HL-60/S4 treated with retinoic acid at 250 ng/mL for 4 days and 3 days (cell line): ENCODE results near the gene UGGT2.

ENCODE experiments used
- in situ Hi-C: fragments of 300-500 bp; cut with MboI; formaldehyde crosslinking; loops from 2 replicates; pipeline ENCODE4 v1.7.0; 2022; ENCODE audit warnings: low sequenced_read_pairs

UGGT2 gene, protein sequence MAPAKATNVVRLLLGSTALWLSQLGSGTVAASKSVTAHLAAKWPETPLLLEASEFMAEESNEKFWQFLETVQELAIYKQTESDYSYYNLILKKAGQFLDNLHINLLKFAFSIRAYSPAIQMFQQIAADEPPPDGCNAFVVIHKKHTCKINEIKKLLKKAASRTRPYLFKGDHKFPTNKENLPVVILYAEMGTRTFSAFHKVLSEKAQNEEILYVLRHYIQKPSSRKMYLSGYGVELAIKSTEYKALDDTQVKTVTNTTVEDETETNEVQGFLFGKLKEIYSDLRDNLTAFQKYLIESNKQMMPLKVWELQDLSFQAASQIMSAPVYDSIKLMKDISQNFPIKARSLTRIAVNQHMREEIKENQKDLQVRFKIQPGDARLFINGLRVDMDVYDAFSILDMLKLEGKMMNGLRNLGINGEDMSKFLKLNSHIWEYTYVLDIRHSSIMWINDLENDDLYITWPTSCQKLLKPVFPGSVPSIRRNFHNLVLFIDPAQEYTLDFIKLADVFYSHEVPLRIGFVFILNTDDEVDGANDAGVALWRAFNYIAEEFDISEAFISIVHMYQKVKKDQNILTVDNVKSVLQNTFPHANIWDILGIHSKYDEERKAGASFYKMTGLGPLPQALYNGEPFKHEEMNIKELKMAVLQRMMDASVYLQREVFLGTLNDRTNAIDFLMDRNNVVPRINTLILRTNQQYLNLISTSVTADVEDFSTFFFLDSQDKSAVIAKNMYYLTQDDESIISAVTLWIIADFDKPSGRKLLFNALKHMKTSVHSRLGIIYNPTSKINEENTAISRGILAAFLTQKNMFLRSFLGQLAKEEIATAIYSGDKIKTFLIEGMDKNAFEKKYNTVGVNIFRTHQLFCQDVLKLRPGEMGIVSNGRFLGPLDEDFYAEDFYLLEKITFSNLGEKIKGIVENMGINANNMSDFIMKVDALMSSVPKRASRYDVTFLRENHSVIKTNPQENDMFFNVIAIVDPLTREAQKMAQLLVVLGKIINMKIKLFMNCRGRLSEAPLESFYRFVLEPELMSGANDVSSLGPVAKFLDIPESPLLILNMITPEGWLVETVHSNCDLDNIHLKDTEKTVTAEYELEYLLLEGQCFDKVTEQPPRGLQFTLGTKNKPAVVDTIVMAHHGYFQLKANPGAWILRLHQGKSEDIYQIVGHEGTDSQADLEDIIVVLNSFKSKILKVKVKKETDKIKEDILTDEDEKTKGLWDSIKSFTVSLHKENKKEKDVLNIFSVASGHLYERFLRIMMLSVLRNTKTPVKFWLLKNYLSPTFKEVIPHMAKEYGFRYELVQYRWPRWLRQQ (N-terminal part only)

DNA sequence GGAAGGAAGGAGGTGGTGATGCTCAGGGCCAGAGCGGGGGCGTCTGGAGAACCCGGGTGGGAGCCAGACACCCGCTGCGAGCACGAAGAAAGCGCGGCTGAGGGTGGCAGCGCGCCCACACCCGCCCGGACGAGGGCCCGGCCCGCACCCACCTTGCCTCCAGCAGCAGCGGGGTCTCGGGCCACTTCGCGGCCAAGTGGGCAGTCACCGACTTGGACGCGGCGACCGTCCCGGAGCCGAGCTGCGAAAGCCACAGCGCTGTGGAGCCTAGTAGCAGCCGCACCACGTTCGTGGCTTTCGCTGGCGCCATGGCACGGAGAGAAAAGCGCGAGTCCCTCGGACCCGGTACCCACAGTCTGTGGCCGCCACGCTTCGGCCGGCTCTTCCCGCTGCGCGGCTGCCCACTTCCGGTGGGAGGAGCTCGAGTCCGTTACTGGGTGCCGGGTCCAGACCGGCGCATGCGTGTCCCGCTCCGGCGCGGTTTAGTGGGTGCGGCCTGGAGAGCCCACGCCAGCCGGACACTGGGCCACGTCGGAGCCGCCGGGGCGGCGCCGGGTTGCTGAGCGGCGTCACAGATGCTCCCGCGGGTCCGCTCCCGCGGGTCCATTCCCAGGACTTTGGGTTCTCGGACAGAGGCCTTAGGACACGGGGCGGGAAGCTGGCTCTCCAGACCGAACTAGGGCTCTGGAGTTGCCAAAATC lies at the start of gene UGGT2:
Gene UGGT2, minus strand, starts transcription at position 399 of the 701 bp plus-strand sequence. Its CDS starts 89 bp downstream, at position 310.
- in situ Hi-C loops: no loop called here

DNA sequence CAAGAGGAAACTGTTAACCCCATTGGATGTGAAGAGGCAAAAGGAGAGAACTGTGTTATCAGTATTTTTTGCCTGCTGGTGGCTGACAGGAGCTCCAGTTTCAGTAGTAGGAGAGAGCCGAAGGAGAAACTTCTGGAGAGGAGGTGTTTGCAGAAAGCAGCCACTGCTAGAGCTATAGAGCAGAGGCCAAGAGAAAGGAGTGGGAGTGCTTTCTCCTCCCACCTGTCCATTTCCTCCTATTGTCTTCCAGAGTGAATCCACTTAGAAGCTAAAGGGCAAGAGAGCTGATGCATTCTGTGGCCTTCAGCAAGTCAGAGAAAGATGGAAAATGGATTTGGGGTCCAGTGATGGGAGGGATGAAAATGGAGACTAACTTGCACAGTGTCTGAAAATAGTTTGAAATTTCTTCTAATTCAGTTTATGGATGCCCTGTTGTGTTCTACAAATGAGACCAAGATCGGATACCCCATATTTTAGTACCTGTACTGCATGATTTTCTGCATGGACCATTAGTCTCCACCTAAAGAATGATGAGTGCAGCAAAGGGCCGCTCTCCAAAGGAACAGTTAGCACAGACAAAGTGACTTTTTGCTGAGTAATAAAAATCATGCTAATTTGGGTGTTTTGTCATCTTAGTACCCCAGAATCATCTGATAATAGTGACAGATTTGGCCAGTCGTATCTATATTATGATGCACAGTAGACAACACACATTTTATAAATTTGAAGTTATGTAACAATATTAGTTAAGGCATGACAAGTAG lies 47.4 kb upstream of the UGGT2 start:
- in situ Hi-C loops: no loop called here

DNA sequence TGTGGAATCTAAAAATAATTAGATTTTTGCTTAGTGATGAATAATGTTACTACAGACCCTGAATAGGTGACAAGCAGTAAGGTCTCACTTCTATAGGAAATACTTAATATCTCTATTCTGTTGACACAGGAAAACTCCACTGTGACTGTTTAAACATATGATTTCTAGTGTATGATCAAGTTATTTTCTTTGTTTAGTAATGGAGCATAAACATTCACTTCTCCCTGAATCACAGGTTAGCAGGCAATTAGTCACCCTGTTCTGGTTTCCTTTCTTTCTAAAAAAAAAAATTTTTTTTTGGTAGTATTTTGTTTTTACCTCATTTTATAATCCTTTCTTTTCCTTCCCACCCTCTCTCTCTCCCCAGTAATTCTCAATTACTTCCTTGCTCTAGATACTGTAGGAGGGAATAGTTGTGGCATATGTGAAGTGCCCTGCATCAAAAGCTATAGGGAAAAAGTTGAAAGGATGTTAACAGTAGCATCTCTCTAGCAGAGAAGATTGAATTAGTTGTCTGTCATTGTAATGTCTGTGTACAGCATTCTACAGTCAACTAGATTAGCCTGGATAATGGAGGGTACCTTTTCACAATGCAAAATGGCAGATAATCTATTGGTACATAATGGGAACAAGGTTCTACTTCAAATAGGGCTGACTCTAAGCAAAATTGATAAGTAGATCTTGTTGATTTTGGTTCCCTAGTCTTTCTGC lies 40.2 kb upstream of the UGGT2 start:
- in situ Hi-C loops: no loop called here

DNA sequence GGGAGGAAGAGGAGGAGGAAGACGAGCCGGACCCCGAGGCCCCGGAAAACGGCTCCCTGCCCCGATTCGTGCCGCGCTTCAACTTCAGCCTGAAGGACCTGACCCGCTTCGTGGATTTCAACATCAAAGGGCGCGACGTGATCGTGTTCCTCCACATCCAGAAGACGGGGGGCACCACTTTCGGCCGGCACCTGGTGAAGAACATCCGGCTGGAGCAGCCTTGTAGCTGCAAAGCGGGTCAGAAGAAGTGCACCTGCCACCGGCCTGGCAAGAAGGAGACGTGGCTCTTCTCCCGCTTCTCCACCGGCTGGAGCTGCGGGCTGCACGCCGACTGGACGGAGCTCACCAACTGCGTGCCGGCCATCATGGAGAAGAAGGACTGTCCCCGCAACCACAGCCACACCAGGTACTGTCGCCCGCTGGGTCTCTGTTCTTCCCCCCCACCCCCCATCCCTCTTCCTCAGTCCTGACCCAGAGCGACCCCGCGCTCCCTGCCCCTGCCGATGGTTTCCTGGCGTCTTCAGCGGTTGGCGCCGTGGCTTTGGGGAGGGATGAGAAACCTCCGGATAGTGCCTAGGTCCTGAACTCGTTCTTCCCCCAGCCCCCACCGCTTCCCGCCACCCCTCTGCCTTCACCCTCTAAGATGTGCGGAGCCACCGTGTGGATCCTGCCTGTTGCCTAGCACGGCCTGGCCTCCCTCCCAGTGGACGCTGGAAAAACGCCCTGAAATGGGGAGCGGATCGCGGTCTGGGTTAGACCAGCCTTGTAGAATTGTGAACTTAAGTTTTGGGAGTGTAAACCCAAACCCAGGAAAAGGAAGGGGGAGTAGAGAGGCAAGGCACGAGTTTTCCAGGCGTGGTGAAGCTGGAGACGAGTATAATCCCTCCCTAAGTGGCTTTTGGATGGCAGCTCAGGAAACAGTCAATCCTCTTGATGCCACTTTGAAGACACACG lies 38.2 kb upstream of the UGGT2 start:
- in situ Hi-C loops: no loop called here

DNA sequence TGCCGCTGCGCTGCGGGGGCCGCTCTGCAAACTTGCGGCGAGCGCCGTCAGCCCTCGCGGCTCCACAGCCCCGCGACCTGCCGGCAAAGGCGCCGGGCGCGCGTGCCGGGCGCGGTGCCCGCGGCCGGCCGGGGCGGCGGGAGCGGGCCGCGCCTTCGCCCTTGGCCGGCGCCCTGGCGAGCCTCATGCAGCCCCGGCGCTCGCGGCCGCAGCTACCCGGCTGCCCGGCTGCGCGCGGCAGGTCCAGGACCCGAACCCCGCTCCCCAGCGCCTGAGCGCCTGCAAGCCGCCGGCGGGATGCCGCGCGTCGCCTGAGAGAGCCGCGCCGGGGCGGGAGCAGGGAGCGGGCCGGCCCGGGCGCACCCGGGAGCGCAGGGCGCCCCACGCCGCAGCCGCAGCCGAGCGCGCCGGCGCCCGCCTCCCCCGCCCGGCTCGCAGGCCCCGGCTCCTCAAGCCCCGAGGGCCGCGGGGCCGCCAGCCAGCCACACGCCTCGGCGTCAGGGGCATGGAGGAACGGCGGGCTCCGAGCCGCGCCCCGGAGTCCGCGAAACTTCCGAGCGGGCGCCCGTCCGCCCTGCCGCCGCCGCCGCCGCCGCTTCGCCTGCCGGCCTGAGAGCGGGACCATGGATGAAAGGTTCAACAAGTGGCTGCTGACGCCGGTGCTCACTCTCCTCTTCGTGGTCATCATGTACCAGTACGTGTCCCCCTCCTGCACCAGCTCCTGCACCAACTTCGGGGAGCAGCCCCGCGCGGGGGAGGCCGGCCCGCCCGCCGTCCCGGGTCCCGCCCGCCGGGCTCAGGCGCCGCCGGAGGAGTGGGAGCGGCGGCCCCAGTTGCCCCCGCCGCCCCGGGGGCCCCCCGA lies 37.3 kb upstream of the UGGT2 start:
- in situ Hi-C loops: no loop called here

DNA sequence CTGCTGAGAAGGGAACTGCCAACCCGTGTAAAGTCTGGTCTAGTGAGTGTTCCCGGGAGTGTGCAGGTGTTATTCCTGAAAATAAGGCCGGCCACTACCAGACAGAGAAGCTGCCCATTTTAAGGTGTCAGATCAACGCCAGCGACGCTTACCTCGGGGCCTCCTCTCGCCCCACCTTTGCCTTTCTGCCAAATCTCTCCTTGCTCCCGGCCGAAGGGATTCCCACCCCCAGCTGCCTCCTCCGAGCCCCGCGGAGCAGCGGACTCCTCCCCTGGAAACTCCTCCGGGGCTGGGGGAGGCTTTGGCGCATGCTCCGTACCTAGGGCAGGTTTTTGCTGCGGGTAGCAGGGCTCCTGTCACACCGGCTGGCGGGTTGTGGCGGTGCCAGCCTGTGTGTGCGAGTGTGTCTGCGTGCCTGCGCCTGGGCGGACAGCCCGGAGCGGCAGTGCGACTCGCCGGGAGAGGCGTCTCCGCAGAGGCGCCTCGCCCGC lies 36.6 kb upstream of the UGGT2 start, which contains the start of gene HS6ST3:
Gene HS6ST3, plus strand, starts transcription at position 359 of the 491 bp plus-strand sequence.
- in situ Hi-C loops: no loop called here

DNA sequence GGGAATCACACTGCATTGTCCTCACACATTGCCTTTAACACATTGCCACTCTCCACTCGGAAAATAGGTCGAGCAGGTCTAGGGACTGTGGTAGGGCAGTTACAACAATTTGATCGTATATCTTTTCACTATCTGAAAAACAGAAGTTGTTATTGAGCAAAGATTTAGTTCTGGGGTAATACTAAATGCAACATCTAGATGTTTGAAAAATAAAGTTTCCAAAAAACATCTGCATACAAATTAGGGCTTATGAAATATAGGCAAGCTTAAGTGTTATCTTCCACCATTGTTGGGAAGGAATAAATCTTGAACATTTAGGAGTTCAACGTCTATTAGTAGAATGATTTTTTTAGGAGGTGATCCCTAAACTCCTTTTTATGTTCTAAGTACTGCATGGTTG lies 35.9 kb upstream of the UGGT2 start:
- in situ Hi-C loops: no loop called here

DNA sequence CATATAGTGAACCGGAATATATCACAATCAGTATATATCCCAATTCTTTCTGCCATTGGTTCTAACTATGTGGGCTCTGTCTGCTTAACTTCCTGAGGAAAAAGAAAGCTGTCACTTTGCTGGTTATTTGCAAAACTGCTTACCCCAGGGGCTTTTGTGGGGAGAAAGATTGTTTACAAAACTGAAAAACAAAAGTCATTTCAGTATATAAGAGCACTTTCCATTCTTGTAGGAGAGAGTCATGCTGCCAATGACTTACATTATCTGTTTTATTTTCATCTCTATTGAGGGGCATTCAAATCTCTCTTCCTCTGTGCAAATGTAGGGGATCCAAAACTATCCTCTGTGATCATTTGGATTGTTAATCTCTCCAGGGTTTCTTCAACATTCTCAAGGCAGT lies 33.5 kb upstream of the UGGT2 start:
- in situ Hi-C loops: no loop called here

DNA sequence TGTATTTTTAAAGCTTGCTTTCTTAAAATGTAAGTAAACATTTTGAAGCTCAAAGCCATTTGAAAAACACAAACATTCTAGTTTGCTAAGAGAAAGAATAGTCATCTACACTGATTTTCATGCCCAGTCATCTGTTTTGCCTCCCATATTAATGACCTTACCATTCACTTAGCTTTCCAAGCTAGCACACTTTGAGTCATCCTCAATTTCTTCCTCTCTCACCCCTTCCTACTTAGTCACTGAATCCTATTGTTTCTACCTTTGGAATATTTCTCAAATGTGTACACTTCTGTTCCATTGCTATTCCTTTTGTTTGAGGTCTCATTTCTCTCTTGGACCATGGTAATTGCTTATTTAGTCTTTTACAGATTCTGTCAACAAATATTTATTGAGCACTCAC lies 29.4 kb upstream of the UGGT2 start:
- in situ Hi-C loops: no loop called here

DNA sequence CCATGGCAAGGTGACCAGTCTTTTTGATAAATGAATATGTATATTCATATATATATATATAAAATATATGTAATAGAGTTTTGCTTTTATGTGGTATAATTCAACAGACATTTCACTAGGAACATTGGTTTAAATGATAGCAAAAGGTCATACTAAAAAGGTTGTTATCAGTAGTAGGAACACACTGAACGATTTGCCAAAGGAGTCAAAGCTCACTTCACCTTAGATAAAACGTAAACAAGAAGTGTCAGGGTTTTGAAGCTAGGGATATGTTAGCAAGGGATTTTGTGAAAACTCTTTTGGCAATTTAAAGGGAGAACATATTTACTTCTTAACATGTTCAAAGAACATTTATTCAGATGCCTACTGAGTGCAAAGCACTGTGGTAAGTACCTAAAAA lies 28.7 kb upstream of the UGGT2 start:
- in situ Hi-C loops: no loop called here

DNA sequence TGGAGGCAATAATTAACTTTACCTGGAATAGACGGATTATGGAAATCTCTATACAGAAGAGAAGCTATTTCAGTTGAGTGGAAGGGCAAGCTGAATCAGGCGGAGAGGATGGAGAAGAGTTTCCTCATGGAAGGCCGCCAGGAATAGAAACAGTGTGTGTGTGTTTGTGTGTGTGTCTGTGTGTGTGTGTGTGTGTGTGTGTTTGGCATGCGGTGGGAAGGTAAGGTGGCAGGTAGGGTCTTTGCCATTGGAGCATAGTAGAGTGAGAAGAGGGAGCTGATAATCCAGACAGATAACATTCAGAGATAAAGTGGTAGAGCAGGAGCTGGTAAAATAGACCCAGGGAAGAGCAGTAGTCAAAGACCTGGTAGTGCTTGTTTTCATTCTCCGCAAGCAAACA lies 27.5 kb upstream of the UGGT2 start:
- in situ Hi-C loops: no loop called here

DNA sequence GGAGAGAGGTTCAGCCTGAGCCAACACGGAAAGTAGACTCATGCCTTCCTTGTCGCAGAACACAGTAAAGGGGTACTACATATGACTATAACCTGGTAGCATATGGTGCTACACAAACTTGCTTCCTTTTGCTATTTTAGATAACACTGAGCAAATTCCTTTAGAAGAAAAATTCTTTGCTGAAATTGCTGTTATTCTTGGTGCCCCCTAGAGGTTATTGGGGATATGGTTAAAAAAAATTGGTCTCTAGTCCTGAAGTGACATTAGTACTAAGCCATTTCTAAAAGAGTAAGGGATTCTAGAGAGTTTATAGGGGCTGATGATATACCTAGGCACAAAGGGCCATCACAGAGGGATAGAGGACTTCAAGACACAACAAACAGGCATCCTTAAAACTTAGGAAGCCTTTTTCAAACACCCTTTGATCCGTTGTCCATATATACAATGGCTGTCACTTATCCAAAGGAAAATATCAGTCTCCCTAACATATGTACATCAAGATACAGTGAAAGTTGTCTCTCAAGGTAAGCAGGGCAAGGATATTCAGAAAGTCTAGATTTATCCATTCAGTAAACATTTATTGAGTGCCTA lies 22.8 kb upstream of the UGGT2 start:
- in situ Hi-C loops: no loop called here

DNA sequence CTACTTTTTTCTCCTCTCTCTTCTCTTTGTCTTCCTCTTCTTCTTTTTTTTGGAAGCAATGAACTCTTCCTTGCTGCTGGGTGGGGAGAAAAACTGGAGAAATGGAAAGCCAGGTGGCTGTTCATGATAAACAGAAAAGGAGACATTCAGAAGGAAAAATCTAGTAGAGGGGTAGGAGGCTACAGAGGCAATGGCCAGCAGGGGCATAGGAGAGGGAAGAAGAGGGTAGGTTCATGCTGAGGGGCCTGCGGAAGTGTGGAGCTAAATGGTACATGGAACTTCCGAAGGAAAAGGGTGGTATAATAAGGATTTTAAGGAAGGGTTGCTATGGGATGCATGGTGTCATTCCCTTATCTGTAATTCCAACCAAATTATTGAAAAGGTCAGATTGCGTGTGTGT lies 19.2 kb upstream of the UGGT2 start:
- in situ Hi-C loops: no loop called here

DNA sequence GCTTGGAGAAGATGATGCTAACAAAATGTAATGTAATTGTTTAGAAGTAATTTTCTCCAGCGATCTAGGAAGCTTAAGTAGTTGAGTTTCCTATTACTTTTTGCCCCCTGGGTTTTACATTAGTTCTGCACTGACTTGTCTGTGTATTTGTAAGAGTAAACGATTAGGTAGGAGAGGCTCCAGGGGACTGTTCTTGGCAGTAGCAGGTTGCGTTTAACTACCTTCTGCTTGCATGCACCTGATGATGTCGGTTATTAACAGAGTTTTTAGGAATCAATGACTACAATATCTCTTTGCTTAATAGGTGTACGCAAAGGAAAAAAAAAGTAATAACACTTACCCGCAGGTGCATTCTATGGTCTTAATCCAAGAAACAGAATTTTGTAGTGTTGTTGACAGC lies 18.3 kb upstream of the UGGT2 start:
- in situ Hi-C loops: no loop called here

DNA sequence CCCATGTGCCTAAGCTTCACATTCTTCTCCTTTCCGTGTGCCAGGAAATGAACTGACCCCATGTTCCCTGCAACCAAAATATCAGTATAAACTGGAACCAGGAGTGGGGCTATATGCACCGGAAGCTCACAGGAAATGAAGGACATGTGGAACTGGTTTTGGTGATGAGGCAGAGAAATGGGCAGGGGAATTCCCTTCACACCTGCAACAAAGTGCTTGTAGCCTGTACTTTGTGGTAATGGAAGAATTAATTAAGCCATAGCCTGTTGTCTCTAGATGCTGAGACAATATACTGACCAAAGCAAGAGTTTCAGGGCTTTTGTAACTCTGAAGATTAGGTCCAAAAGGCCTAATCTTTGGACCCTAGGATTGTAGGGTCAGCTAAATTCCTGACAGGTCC lies 15.5 kb upstream of the UGGT2 start:
- in situ Hi-C loops: no loop called here

DNA sequence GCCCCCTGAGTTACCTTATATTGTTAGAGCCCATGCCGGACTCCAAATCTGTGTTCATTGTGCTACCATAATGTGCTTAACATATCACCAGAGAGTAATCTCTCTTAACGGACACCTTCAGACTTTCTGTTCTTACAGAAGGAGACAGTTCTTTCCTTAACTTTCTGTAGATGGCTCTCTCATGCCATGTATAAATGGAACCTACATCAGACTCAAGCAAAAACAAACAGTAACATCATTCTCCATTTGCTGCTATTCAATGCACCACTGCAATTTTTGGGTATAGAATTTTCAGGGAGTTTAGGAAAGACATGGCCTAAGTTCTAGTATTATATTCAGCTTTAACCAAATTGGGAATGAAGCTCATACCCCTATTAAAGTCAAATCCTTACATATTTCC lies 12.6 kb upstream of the UGGT2 start:
- in situ Hi-C loops: no loop called here

DNA sequence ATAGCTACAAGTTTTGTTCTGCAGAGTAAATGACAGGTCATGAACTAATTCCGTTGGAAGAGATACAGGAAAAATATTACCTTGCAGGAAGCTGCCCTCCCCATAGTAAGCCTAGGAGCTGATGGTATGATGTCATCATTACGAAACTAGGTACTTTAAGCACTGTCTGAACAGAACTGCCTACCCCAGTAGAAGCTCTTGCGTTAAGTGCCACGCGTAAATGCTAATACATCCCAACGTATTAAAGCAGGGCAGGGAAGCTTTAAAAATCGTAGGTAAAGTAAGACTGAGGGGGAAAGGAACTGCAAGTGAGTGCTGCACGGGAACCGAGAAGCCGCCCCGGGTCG lies 572 bp downstream of the UGGT2 start:
- in situ Hi-C loops: no loop called here
